MCF 10A (cell line): ENCODE results near the gene RAD51B. TPM values are rescaled to one million over a fixed set of nuclear protein-coding genes. Genes with fewer than 3 reads are reported as not detected.

Source experiments
- BruUV-seq: library from RNA; stranded (reverse); fragments of 400-500 nt; replicated peaks from 2 replicates; lab custom pipeline; 2021; lab: Mats Ljungman, UMichigan
- CTCF ChIA-PET: fragments of 300-600 bp; sonication (Branson Sonifier 250); formaldehyde crosslinking; extraction: SDS; loops from one replicate; lab custom pipeline; 2021; ENCODE audit warnings: antibody characterized with exemption, inconsistent platforms; lab: Yijun Ruan, JAX
- POLR2A ChIA-PET: fragments of 300-600, 350-650 bp; sonication (Branson Sonifier 250); formaldehyde crosslinking; extraction: SDS; loops from one replicate; lab custom pipeline; 2020; ENCODE audit warnings: antibody characterized with exemption, inconsistent platforms; lab: Yijun Ruan, JAX
- DNase-seq: peaks from one replicate; pipeline ENCODE4 v3.0.0-alpha.2; 2018; ENCODE audit not compliant: unreplicated experiment
- H3K27ac Mint-ChIP-seq: one replicate; pipeline ENCODE4 v1.8.0; 2022; ENCODE audit warnings: mild to moderate bottlenecking, low read depth, mixed read lengths; ENCODE audit not compliant: unreplicated experiment
- H3K27me3 Mint-ChIP-seq: one replicate; pipeline ENCODE4 v1.8.0; 2022; ENCODE audit warnings: mixed read lengths; ENCODE audit not compliant: insufficient read depth, unreplicated experiment
- H3K36me3 Mint-ChIP-seq: one replicate; pipeline ENCODE4 v1.8.0; 2022; ENCODE audit warnings: mild to moderate bottlenecking, moderate library complexity, mixed read lengths; ENCODE audit not compliant: insufficient read depth, unreplicated experiment
- H3K4me1 Mint-ChIP-seq: one replicate; pipeline ENCODE4 v1.8.0; 2022; ENCODE audit warnings: mixed read lengths; ENCODE audit not compliant: insufficient read depth, unreplicated experiment
- H3K4me3 Mint-ChIP-seq: one replicate; pipeline ENCODE4 v1.8.0; 2022; ENCODE audit warnings: mild to moderate bottlenecking, moderate library complexity, mixed read lengths; ENCODE audit not compliant: unreplicated experiment
- H3K9me3 Mint-ChIP-seq: one replicate; pipeline ENCODE4 v1.8.0; 2022; ENCODE audit warnings: mixed read lengths; ENCODE audit not compliant: unreplicated experiment
- intact Hi-C: fragments of 100-400 bp; cut with micrococcal nuclease; formaldehyde crosslinking; loops from 2 replicates; pipeline ENCODE4 v1.14.1; 2022
- total RNA-seq: library from RNA; stranded (reverse); gene quantifications from 2 replicates; pipeline ENCODE4 v1.2.3, GENCODE V29; 2022
- TF ChIP-seq, protein P1 (sequence below): fragments of 200-600 bp; IDR thresholded peaks from one replicate; pipeline ENCODE4 v1.8.0; 2022; ENCODE audit warnings: antibody characterized with exemption, mild to moderate bottlenecking; ENCODE audit not compliant: unreplicated experiment

RAD51B gene
- total RNA-seq, 1 experiment from 2014 or later = 14.6 TPM

DNA sequence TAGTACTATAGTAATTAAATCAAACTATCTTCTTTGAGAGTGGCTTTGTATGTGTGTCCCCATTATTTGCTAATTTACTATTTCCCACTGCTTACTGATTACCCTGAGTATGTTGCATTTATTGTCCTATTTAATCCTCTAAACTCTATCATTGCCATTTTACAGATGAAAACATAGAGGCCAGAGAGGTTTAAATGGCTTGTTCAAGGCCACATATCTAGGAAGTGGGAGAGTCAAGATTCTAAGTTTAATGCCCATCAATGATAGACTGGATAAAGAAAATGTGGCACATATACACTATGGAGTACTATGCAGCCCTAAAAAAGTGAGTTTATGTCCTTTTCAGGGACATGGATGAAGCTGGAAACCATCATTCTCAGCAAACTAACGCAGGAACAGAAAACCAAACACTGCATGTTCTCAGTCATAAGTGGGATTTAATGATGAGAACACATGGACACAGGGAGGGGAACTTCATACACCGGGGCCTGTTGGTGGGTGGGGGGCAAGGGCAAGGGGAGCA, 553.6 kb downstream of the RAD51B start:
- TF ChIP-seq, protein P1, sequence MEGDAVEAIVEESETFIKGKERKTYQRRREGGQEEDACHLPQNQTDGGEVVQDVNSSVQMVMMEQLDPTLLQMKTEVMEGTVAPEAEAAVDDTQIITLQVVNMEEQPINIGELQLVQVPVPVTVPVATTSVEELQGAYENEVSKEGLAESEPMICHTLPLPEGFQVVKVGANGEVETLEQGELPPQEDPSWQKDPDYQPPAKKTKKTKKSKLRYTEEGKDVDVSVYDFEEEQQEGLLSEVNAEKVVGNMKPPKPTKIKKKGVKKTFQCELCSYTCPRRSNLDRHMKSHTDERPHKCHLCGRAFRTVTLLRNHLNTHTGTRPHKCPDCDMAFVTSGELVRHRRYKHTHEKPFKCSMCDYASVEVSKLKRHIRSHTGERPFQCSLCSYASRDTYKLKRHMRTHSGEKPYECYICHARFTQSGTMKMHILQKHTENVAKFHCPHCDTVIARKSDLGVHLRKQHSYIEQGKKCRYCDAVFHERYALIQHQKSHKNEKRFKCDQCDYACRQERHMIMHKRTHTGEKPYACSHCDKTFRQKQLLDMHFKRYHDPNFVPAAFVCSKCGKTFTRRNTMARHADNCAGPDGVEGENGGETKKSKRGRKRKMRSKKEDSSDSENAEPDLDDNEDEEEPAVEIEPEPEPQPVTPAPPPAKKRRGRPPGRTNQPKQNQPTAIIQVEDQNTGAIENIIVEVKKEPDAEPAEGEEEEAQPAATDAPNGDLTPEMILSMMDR = no peak
- no peak for DNase-seq
- no peaks in the 10 kb centered on the region for H3K36me3 Mint-ChIP-seq
- no TSS peak for BruUV-seq
- ChIA-PET POLR2A (no interaction called here), CTCF (no interaction called here)
- no peak overlapping the region for H3K27ac Mint-ChIP-seq
- intact Hi-C loops = no loop called here
- no peaks in the 10 kb centered on the region for H3K9me3 Mint-ChIP-seq
- H3K4me3 Mint-ChIP-seq = no peak overlapping the region
- peaks cover 5% of the 10 kb centered on the region for H3K4me1 Mint-ChIP-seq
- H3K27me3 Mint-ChIP-seq = no peaks in the 10 kb centered on the region

DNA sequence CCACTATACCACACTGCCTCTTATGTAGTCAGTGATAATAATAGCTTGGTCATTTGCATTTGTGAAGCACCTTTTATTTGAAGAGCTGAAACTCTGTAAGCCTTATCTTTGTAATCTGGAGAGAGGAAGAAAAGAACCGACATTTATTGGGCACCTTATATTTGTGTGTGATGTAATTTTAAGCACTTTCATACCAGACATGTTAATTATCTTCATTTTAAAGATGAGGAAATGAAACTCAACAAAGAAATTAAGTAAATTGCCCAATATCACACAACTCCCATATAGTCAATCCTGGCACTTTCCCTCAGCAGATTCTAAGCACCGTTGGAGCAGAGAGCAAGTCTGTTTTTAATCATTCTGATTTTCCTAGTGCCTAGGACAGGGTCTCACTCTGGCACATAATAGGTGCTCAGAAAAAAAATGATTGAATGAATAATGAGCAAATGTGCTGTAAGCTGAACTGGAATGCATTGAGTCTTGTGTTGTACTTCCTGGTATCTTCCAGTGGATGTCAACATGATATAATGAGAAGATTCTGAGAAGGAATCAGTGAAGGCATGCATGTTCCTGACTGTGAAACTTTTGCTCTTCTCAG, 554.4 kb downstream of the RAD51B start:
- H3K4me1 Mint-ChIP-seq = peaks cover 5% of the 10 kb centered on the region
- no peaks in the 10 kb centered on the region for H3K9me3 Mint-ChIP-seq
- H3K27ac Mint-ChIP-seq = no peak overlapping the region
- no peaks in the 10 kb centered on the region for H3K27me3 Mint-ChIP-seq
- no peak for DNase-seq
- no TSS peak for BruUV-seq
- ChIA-PET POLR2A (interaction anchor here (1.0 to 1.8 kb wide), 2 partner anchors 8 to 146 kb away, joined by 4 to 5 read pairs; no protein-coding TSS in a partner anchor), CTCF (interaction anchor here (1.4 kb wide), 1 partner anchor 17 kb away, joined by 3 read pairs; no protein-coding TSS in a partner anchor)
- TF ChIP-seq, protein P1 = no peak
- no peak overlapping the region for H3K4me3 Mint-ChIP-seq
- H3K36me3 Mint-ChIP-seq = no peaks in the 10 kb centered on the region
- intact Hi-C loops = no loop called here

DNA sequence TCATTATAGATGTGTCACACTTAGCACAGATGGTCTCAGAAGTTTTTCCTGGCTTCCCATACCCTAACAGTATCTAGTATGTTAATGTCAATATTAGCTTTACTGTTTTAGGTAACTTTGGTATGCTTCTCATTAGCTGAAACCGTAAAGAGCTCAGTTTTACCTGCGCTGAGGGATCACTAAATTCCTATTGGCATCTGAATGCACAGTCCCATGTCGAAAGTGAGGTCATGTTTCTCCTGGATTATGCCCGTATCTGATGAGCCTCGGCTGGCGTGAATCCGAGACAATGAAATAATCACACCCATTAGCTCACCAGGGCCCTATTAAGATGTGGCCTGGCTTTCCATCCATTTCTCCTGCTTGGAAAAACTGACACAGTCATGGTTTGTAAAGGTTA, 555.1 kb downstream of the RAD51B start:
- no peak for DNase-seq
- POLR2A ChIA-PET = interaction anchor here (0.9 to 1.8 kb wide), 3 partner anchors 9 to 442 kb away, joined by 3 to 5 read pairs (median 4); no protein-coding TSS in a partner anchor
- H3K27ac Mint-ChIP-seq = no peak overlapping the region
- H3K36me3 Mint-ChIP-seq = no peaks in the 10 kb centered on the region
- no peak overlapping the region for H3K4me3 Mint-ChIP-seq
- no peaks in the 10 kb centered on the region for H3K9me3 Mint-ChIP-seq
- TF ChIP-seq, protein P1 = no peak
- no peaks in the 10 kb centered on the region for H3K27me3 Mint-ChIP-seq
- intact Hi-C loops = no loop called here
- CTCF ChIA-PET = interaction anchor here (0.6 to 1.4 kb wide), 3 partner anchors 17 to 442 kb away, joined by 3 read pairs; no protein-coding TSS in a partner anchor
- peaks cover 5% of the 10 kb centered on the region for H3K4me1 Mint-ChIP-seq
- BruUV-seq = no TSS peak

DNA sequence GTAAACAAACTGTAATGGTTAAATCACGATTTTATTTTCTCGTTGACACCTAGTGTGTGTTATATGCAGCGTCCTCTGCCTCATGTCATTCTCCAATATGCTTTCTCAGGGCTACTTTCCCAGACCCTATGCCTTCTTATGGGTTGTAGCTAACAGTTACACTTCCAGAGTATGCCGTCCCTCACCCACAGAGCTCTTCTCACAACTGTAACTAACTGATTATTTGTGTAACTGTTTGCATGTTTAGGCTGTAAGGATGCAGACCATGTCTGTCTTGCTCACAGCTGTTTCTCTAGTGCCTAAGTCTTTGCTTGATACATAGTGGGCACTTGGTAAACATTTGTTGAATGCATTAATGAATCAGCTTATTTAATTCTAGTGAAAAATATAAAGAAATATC, 555.8 kb downstream of the RAD51B start:
- BruUV-seq = no TSS peak
- H3K27me3 Mint-ChIP-seq = no peaks in the 10 kb centered on the region
- no peak for DNase-seq
- intact Hi-C loops = no loop called here
- H3K4me3 Mint-ChIP-seq = no peak overlapping the region
- POLR2A ChIA-PET = interaction anchor here (0.9 to 1.8 kb wide), 3 partner anchors 25 to 441 kb away, joined by 3 to 5 read pairs (median 3); no protein-coding TSS in a partner anchor
- CTCF ChIA-PET = interaction anchor here (0.6 to 1.4 kb wide), 4 partner anchors 8 to 442 kb away, joined by 3 to 6 read pairs (median 3); no protein-coding TSS in a partner anchor
- TF ChIP-seq, protein P1 = no peak
- H3K36me3 Mint-ChIP-seq = no peaks in the 10 kb centered on the region
- peaks cover 5% of the 10 kb centered on the region for H3K4me1 Mint-ChIP-seq
- no peaks in the 10 kb centered on the region for H3K9me3 Mint-ChIP-seq
- H3K27ac Mint-ChIP-seq = no peak overlapping the region
